ENCODE results near the gene TESK1.
A peak's percentile ranks its signal among the peaks of the same experiment; 100 is the strongest.
"Not testable (repeated sequence)": the region's sequence is repeated elsewhere in the genome, so short reads cannot be mapped to it uniquely, and the experiment has no call there.

TESK1 gene

DNA sequence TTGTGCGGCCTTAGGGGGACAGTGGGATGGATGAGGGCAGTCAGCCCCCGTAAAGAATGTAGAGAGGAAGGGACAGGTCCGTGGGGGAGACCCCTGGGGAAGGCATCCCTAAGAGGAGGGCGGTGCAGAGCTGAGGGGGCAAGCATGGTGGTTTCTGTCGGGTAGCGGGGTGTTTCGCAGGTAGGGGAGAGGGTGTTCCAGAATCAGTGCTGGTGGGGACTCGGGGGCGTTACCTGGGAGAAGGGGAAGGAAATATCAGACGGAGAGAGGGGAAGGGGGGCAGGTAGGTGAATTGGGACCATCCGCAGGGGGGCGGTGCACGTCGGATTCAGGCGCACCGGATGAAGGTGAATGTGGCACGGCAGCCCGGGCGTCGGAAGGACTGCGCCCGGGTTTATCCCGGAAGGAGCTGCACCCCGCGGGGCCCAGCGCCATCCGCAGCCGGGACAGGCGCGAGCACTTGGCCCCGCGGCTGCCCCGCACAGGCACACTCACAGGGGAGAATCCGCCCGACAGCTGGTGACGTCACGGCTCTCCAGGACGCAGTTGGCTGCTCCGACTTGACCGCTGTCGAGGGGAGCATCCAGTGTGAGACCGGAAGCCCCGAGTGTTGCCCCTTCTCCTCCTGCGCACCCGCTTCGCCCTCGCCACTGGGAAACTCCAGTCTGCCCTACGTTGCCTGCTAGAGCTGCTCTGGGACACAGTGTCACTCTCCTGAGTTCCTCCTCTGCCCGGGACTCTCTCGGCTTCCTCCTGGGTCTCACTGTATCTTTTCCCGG is 11.8 kb downstream of the TESK1 start:
- DNase-seq = peak; percentile 27

DNA sequence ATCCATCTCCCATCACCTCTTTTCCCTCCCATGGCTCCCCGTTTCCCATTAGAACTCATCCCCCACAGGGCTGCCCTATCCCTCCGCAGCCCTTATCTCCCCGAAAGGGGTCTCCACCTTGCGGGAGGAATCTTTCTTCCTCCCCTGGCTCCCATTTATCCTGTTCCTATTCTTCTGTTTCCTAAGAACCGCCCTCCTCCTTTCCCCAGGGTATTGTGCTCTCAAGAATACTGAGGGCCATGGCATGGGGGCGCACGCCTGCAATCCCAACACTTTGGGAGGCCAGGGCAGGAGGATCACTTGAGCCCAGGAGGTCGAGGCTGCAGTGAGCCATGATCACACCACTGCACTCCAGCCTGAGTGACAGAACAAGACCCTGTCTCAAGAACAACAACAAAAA is 12.5 kb downstream of the TESK1 start:
- no peak for DNase-seq

DNA sequence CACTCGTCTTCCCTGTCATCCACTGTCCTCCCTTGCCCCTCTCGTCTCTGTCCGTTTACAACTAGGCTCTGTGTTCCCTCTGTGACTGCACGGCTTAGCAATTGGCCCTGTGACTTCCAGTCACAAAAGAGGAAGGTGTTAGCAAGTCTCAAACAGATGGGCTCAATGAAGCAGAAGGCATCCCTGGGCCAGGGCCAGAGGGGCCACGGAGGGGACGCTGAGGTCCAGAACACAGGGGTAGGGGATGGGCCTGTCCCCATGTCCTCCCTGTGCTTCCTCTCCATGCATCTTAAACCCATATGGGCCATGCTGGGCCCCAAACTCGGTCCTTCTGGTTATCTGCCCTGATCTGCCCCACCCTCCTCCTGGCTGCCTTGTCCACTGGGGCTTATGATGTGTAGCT is 13.3 kb downstream of the TESK1 start, which contains the start of gene CD72:
Gene CD72, minus strand, starts transcription at position 89 of the 403 bp plus-strand sequence. CDS start 110 bp downstream, outside the sequence.
- no peak for DNase-seq

DNA sequence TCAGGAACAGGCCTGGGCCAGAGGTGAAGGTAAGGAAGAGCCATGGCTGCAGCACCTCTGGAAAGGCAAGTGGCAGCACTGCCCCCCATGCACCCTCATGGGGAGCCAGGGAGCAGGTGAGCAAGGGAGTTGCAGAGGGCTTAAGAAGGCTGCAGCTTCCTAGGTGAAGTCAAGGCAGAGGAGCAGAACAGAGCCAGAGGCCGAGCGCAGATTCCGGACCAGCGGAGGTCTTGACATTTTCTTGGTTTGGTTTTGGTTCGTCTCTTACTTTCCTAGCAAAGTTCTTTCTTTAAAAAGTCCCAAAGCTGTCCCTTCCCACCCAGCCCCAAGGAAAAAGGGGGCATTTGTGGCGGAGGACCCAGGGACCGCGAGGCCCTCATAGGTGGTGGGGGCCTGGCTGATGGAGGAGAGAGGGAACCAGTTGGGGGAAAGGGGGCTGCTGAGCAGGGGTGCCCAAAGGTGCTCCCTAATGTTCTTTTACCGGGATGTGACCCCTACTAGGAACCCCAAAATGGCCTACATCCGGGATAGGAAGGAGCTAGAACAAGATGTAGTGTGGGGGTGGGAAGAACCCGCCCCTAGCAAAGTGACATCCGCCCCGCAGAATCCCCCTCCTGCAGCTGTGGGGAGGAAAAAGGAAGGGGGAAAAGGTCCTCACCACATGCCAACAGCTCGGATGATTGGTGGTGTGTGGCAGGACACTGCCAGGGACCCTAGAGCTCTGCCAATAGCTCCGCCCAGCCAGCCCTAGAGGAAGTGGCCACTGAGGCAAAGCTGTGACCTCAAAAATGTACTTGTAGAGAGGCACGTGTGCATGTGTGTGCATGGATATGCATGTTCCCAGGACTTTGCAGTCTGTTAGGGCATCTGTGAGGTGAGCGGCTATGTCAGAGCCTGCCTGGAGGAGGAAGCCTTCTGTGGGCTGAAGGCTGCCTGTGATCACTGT is 14.1 kb downstream of the TESK1 start:
- no peak for DNase-seq

DNA sequence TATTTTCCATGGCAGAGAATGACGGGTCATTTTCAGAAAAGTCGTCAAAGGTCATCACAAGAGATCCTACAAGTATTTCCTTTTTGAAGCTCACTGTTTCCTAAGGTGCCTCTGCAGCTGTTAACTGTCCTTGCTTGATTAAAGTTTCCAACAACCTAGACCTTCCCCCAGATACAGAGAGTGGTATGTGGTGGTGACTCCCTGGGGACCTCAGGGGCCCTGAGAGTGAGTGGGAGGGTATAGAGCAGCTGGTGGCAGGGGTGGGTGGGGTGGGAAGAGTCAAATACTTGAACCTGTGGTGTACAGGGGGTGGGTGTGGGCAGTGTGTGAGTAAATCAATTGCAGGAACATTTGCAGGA is 14.7 kb downstream of the TESK1 start:
- no peak for DNase-seq

DNA sequence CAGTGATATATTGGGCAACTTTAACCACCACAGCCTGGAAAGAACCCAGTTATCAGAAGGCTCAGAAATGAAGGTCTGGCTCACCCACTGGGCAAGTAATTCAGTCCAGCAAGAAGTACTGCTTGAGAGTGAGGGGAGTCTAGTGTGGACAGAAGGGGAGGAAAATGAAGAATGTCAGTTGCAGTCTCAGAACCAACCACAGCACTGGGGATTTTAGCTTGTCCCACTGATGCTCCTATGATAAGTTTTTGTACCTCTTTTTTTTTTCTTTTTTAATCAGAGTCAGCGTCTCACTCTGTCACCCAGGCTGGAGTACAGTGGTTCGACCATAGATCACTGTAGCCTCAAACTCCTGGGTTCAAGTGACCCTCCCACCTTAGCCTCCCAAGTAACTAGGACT is 22.5 kb downstream of the TESK1 start:
- no peak for DNase-seq

DNA sequence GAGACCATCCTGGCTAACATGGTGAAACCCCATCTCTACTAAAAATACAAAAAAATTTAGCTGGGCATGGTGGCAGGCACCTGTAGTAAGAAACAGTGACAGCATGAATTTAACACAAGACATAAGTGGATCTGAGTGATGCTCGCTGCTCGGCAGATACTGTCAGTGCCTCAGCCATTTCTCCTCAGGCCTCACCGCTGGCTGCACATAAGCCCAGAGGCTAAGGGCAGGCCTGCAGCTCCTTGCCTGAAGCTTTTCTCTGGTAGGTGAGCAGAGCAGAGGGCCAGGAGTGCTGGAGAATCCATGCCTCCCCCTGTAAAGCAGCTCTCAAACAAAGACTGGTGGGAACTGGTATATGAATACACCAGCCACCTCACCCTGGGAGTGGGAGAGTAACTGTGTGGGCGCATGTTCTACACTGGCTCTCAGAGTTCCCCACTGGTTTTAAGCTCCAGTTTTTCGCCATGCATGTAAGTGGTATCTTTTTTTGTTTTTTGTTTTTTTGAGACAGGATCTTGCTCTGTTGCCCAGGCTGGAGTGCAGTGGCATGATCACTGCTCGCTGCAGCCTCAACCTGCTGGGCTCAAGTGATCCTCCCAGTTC is 23.4 kb downstream of the TESK1 start:
- DNase-seq = no peak

DNA sequence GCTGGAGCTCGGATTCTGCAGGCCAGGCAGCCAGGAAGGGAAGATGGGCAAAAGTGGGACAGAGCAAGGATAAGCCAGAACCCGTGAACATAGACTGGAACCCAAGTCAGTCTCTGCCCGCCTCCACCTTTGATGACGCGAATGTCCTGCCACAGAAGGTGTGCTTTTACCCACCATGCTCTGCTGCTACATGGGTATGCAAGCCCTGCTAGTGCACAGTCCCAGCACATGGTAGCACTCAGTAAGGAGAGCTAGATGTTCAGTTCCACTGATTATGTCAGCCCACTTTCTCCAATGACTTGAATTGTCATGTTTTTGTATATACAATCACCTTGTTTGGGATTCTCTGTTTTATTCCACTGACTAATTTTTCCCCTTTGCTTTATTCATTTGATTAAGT is 24.5 kb downstream of the TESK1 start:
- no peak for DNase-seq

DNA sequence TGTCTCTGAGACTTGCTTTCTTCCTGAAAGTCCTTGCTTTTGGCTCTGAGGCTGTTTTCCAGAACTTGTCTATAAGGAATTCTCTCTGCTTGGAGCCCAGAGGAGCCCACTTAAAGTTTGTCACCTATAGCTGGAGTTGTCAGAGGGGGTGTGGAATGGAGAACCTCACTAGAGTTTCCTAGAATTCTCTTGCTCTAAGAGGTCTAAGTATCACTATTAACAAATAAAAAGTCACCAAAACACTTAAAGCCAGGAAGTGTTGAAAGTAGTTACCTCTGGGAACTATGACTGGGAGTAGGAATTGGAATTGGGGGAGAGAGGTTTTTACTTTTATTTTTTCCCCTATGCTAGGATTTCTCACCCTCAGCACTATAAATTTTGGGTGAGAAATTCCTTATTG is 30.7 kb downstream of the TESK1 start:
- DNase-seq = no peak

DNA sequence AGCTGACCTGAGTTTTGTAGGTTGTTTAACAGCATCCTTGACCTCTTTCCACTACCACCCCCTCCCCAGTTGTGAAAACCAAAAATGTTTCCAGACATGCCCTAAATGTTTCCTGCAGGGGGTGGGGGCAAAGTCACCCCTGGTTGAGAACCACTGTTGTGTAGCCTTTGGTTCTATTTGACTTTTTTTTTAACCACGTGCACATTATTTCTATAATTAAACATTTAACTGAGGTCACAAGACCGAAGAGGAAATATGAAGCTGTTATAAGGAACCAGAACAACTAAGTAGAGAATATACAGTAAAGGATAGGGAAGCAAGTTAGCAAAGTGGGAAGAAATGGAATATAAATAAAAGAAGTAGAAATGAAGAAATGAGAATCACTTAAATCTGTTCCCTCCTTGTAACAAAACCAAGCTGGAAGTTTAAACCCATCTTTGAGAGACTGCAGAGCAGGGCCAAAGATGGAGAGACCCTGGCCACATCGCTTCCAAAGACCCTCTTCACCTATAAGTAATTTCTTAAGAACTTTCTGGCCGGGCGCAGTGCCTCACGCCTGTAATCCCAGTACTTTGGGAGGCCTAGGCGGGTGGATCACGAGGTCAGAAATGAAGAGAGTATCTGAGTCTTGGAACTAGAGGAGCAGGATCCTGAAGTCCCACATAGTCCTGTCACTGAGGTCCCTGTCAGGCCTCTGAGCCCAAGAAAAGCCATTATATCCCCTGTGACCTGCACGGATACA is 31.2 kb downstream of the TESK1 start:
- DNase-seq = no peak

DNA sequence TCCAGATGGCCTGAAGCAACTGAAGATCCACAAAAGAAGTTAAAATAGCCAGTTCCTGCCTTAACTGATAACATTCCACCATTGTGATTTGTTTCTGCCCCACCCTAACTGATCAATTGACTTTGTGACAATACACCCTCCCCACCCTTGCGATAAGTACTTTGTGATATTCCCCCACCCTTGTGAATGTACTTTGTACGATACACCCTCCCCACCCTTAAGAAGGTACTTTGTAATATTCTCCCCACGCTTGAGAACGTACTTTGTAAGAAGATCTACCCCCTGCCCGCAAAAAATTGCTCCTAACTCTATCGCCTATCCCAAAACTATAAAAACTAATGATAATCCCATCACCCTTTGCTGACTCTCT is 31.8 kb downstream of the TESK1 start:
- not testable (repeated sequence) for DNase-seq

DNA sequence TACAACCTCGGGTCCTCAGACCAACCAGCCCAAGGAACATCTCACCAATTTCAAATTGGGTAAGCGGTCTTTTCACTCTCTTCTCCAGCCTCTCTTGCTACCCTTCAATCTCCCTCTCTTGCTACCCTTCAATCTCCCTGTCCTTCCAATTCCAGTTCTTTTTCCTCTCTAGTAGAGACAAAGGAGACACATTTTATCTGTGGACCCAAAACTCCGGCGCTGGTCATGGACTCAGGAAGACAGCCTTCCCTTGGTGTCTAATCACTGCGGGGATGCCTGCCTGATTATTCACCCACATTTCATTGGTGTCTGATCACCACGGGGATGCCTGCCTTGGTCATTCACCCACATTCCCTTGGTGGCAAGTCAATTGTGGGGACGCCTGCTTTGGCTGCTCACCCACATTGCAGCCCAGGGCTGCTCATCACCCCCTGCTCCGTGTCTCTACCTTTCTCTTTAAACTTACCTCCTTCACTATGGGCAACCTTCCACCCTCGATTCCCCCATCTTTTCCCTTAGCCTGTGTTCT is 32.4 kb downstream of the TESK1 start:
- DNase-seq = not testable (repeated sequence)

DNA sequence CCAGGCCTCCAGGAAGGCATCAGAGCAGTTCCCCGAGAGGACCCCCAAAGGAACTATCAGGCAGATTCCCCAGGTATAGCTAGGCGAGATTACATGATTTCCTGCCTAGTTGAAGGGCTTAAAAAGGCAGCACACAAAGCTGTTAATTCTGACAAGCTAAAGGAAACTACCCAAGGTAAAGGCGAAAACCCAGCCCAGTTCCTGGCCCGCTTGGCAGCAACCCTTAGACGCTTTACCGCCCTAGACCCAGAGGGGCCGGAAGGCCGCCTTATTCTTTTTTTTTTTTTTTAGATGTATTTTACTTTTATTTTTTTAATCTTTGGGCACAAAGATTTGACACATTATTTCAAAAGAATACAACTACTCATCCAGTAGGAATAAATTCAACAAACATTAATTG is 33.7 kb downstream of the TESK1 start:
- not testable (repeated sequence) for DNase-seq

DNA sequence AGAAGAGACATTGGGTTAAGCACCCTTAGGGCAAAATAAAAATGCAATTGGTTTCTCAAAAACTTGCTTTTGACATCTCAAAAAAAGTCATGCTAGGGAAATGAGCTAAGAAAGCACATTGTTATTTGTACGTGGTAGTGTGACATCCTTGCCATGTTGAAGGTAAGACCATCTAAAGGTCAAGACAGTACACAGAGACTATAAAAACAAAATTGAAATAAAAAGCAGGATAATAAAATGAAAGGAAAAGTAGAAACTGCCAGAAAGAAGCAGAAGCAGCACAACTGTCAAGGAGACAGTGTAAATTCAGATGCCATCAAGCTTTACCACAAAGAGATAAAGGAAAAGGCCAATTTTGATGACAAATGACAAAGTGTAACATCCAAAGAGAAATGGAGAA is 34.2 kb downstream of the TESK1 start:
- not testable (repeated sequence) for DNase-seq

DNA sequence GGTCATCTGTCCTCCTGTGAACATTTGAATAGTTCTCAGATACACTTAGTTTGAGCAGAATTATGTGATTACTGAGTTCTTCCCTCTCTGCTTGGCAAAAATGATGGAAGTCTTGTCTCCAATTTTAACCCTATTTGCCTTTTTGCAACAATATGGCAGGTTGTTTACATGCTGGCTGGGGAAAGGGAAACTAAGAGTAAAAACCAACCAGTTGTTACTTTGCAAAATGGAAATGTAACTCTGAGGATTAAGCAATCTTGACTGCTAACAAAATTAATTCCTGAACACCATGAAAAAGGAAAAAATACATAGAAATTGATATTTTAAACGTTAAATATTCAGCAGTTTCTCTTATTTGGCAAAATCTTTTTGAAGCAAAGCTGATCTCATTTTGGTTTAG is 34.6 kb downstream of the TESK1 start:
- DNase-seq = no peak

DNA sequence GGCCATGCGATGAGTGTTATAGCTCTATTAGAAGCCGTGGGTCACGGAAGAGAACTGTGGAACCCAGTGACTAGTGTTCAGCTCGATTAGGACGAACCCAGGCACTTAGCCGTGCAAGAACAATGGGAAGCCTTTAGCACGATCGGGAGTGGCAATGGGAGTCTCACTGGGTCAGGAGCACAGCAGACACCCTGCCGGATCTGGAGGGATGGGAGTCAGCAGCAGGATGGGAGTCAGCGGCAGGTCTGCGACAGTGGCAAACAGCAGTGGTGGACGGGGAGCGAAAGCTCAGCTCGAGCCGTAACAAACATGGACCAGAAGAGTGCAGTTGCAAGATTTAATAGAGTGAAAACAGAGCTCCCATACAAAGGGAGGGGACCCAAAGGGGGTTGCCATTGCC is 35.4 kb downstream of the TESK1 start:
- DNase-seq = not testable (repeated sequence)

DNA sequence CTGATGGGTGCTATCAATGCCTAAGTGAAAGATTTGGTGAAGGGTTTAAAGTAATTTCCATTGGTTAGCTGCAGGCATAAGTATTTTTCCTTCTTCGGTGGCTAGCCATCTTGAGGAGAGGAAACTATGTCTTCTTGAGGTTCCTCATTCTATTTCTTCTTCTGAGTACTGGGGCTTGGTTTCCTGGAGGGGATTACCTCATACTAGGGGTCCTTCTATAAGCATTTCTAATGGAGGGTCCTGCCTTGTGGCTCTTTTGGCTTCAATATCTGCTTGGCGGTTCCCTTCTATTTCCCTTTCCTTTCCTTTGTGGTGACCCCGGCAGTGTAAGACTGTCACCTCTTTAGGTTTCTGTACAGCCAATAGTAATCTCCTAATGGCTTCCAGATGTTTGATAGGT is 36.4 kb downstream of the TESK1 start:
- DNase-seq = not testable (repeated sequence)

DNA sequence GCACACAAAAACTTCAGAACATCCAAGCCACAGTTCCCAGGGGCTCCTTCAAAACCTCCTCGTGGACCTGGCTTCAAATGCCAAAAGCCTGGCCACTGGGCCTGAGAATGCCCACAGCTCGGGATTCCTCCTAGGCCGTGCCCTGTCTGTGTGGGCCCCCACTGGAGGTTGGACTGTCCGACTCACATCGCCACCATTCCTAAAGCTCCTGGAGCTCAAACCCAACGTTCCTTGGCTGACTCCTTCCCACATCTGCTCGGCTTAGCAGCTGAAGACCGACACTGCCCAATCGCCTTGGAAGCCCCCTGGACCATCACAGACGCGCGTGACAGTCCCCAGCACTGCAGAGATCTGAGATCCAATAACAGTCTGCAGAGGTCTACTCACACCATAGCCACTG is 38.0 kb downstream of the TESK1 start:
- DNase-seq = no peak

DNA sequence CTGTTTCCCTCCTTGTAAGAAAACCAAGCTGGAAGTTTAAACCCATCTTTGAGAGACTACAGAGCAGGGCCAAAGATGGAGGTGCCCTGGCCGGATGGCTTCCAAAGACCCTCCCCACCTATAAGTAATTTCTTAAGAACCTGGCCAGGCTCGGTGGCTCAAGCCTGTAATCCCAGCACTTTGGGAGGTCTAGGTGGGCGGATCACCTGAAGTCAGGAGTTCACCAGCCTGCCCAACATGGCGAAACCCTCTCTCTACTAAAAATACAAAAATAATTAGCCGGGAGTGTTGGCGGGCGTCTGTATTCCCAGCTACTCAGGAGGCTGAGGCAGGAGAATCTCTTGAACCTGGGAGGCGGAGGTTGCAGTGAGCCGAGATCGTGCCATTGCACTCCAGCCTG is 40.7 kb downstream of the TESK1 start:
- DNase-seq = not testable (repeated sequence)

DNA sequence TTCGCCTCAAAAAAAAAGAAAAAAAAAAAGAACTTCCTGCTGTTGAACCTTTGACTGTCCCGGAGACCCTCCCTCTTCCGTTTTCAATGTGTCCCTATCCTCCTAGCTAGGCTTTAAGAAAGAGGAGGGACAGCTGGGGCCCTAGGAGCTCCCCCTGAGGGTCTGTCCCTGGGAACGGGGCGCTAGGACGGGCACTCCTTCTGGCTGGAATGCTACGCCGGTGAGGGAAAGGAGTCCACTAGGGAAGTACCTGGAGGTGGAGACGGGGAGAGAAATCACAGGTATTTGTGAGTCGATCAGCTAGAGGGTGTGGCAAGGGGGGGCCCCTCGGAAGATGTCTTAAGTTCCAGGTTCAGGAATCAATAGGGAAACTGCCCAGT is 41.1 kb downstream of the TESK1 start:
- no peak for DNase-seq

DNA sequence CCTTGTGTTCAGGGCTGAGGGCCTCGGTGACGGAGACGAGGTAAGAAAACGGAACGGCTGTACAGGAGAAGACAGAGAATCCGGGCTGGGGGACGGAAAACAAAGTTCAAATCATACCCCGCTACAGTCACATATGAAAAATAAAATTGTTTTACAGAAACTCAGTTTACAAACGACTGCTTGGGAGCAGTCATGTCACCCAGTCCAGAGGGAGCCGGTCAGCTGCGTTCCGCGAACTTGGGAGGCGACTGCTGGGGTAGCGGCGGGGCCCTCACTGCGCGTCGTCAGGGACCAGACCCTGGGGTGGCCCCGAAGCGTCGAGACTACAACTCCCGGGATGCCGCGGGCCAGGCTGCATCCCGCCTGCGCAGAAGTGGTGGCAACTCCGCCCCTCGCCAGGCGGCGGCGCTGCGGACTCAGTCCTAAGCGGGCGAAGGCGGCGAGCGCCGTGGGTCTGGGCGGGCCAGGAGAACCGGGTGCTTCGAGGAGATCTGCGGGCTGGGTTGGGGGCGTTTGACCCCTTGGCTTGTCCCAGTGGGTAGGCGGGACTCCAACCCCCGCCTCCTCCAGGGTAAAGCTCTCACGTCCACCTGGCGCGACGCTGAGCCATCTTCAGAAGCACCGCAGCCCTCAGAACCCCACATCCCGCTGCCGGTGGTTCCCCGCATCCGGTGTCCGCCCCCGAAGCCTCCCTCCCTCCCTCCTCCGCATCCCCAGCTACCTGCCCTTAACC is 41.6 kb downstream of the TESK1 start:
- DNase-seq = peak; percentile 92

Data from COR-L47 (cell line).